Activated naive CD4-positive, alpha-beta T cell treated with anti-CD3 and anti-CD28 coated beads, Interleukin-2, amount 50 U/mL, for 16 hours (primary cell): ENCODE measurements around the gene DCTPP1.

Source experiments
- DNase-seq: peaks from one replicate; pipeline ENCODE4 v3.0.0-alpha.2; 2020

DCTPP1 gene

DNA sequence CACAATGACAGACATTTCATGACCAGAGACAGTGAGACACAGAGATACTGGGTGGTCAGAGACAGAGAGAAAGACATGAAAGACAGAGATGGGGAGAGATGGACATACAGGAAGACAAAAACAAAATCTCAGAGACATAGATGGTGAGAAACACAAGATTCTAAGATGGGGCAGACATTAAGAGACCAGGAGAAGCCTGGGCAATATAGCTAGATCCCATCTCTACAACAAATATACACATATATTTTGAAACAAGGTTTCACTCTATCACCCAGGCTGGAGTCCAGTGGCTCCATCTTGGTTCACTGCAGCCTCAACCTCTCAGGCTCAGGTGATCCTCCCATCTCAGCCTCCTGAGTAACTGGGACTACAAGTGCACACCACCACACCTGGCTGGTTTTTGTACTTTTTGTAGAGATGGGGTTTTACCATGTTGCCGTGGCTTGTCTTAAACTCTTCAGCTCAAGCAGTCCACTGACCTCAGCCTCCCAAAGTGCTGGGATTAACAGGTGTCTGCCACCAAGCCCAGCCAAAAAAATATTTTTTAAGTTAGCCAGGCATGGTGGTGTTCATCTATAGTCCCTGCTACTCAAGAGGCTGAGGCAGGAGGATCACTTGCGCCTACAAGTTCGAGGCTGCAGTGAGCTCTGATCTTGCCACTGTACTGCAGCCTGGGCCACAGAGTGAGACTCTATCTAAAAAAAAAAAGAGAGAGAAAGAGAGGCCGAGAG lies 49.6 kb downstream of the DCTPP1 start:
- DNase-seq: no peak

DNA sequence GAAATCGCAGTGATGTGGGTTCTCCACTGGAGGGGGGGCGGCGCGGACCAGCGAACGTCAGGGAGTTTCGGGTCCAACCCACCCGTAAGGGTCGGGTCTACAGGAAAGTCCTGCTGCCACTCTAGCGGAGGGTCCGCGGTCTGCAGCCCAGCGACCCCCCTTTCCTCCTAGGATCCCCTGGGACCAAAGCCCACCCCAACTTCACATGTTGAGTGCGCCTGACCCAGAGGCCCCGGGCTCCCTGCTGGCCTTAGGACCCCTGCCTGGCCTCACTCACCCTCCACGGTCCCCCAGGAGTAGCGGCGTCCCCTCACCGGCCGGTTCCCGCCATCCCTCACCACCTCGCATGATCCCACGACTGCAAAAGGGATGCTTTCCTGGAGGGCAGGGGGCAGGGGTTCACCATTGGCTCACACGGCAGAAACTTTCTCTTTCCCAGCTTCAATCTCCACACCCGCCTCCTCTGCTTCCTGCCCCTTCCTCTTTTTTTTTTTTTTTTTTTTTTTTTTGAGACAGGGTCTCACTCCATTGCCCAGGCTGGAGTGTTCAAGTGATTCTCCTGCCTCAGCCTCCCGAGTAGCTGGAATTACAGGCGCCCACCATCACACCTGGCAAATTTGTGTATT lies 50.6 kb downstream of the DCTPP1 start:
- DNase-seq: no peak

DNA sequence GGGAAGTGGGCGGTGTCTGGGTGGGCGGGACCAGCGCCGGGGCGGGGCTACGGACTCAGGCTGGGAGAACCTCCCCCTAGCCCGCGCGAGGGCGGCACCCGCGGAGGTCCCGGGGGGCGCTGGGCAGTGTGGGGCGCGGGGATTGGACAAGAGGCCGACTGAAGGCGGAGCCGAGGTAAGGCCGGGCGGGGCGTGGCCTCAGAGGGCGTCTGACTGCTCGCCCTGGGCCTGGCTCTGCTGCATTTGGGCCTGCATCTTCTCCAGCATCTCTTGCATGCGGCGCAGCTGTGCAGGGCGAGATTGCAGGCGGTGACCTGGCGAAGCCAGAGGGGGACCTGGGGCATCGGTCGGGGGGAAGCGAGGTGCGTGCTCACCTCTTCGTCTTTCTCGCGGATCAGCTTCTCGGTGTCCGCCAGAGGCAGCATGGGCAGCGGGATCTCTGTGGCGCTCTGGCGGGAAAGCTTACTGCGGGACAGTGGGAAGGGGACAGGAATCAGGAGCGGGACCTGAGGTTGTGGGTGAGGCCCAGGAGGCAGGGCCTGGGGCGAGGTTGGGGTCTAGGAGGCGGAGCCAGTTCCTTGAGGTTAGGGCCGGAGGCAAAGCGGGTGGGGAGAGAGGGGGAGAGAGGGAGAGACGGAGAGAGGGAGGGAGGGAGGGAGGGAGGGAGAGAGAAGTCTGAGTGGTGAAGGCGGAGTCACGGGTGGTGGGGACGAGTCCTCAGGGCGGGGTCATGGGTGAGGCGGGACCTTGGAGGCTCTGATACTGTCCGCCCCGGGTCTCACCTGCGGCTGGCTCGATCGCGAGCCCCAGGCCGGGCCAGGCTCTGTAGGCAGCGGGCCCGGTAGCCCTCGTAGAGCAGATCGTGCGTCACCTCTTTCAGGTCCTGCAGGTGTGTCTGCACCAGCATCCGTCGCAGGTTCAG lies 51.3 kb downstream of the DCTPP1 start:
- peak; percentile 99 for DNase-seq

DNA sequence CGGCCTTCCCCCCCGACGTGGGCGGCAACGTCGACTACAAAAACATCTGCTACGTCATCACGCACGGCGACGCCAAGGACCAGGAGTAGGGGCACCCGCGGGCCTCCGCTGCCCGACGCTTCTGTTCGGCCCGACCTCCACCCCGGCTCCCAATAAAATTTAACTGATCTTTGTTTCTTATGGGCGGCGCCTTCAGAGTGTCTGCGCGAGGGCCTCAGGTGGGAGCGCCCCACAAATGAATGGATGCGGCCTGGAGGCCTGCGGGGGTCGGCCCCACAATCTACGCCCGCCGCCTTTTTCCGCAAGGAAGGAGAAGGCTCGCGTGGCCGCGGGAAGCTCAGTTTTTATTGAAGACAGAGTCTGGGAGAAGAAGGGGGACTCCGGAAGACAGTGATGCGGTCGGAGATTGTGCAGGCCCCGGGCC lies 52.0 kb downstream of the DCTPP1 start:
- peak; percentile 87 for DNase-seq

DNA sequence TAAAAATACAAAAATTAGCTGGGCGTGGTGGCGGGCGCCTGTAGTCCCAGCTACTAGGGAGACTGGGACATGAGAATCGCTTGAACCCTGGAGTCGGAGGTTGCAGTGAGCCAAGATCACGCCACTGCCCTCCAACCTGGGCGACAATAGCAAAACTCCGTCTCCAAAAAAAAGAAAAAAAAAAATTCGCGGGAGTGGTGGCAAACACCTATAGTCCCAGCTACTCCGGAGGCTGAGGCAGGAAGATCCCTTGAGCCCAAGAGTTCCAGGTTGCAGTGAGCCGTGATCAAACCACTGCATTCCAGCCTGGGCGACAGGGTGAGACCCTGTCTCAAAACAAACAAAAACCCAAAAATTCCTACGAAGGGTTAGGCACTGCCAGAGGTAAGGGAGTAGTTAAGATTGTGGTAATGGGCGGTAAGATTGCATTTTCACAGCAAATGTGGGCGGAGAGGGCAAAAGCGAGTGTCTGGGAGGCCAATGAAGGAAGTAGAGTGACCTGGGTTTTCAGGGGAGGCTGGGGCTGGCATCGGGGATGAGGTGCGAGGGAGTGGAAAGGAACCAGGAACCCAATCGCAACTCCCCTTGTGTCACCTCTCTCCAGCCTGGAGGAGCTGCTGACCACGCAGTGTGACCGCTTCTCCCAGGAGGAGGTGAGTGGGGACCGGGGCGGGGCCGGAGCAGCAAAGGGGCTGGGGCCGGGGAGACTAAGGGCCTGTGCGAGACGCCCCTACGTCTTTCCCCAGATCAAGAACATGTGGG lies 52.6 kb downstream of the DCTPP1 start:
- DNase-seq: no peak

DNA sequence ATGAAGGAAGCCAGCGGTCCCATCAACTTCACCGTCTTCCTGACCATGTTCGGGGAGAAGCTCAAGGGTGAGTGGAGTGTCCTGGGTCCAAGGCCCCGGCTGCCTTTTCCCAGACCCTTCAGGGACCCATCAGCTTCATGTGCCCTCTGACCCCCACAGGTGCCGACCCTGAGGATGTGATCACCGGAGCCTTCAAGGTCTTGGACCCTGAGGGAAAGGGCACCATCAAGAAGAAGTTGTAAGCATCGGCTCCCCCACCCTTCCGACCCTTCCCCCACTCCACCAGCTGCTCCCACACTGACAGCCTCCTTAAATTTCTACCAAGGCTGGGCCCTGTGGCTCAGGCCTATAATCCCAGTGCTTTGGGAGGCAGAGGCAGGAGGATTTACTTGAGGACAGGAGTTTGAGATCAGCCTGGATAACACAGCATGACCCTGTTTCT lies 53.3 kb downstream of the DCTPP1 start:
- no peak for DNase-seq

DNA sequence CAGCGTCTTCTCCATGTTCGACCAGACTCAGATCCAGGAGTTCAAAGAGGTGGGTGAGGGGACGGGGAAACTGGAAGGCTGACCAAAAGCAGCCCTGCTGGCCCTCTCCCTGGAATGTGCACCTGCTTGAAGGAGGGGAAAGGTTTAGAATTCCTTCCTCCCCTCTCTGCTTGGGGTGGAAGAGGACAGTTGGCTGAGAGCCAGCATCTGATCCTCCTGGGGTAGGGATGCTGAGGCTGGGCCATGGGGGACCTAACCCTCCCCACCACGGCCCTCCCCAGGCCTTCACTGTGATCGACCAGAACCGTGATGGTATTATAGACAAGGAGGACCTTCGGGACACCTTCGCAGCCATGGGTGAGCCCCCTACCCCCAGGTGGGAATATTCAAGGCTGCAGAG lies 54.0 kb downstream of the DCTPP1 start:
- DNase-seq: no peak

DNA sequence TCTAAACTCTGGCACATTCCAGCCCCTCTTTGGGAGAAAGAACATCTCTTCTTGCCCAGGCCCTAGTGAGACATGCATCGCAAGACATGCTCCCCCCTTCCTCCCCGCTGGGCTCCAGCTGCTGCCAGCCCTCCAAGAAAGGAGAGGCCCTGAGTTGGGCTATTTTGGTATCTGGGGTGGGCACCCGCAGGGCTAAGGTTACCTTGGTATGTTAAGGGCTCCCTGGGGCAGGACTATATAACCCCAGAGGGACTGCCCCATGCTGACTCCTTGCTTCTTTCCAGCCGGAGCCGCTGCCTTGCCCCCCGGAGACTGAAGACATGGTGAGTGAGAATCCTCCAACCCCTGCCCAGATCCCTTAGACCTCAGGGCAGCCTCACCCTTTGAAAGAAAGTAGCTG lies 55.3 kb downstream of the DCTPP1 start, which contains the start of gene MYL11:
TSS of gene MYL11 (plus strand) at position 265 of the 400 bp plus-strand sequence. CDS start at position 321, 56 bp downstream.
- DNase-seq: no peak
